GM18507 (cell line): ENCODE measurements around the gene ANO7.

Source experiments
- DNase-seq: peaks from one replicate; pipeline ENCODE4 v3.0.0; 2011; ENCODE audit warnings: low read depth; ENCODE audit not compliant: insufficient read length; ENCODE audit errors: extremely low spot score
- FAIRE-seq: peaks from 2 replicates; lab custom pipeline; 2011; peaks lifted over from hg19 to GRCh38; lab: Jason Lieb, UNC

Gene ANO7

DNA sequence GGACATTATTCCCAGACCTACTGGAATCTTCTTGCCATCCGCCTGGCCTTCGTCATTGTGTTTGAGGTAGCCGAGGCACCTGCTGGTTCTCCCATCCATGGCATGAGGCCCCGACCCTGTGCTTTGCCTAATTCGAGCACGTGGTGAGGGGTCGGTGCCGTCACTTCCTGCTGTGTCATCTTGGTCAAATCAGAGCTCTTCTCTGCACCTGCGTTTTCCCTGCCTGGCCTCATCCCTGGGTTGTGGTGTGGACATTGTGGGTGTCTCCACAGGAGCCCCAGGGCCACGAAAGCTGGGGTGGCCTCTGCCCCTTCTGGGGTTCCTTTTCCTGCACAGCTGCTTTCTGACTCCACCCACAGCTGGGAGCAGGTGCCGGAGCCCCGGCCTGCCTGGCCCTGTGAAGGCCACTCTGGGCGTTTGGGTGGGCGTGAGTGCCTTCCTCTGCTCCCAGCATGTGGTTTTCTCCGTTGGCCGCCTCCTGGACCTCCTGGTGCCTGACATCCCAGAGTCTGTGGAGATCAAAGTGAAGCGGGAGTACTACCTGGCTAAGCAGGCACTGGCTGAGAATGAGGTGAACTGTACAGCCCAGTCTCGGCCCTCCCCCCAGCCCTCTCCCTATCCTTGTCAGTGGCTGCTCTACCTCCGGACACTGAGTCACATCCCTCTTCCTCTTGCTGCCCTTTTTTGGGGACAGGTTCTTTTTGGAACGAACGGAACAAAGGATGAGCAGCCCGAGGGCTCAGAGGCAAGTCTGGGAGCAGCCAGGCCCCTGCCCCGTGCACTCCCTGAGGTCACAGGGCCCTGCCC, 34.9 kb downstream of the ANO7 start:
- DNase-seq (no peak), FAIRE-seq (no peak)

- FAIRE-seq, result no peak
- no peak for DNase-seq
Observed at GRCh38 chr2:241224018-241224850, 35.8 kb downstream of the ANO7 start.

- FAIRE-seq (no peak), DNase-seq (no peak)
Observed at GRCh38 chr2:241224851-241225438, 36.5 kb downstream of the ANO7 start.

GRCh38 chr2:241225545-241225944, 37.1 kb downstream of the ANO7 start:
- FAIRE-seq (no peak), DNase-seq (no peak)

- FAIRE-seq (no peak), DNase-seq (no peak)
Observed at GRCh38 chr2:241225983-241226382, 37.5 kb downstream of the ANO7 start.

DNA sequence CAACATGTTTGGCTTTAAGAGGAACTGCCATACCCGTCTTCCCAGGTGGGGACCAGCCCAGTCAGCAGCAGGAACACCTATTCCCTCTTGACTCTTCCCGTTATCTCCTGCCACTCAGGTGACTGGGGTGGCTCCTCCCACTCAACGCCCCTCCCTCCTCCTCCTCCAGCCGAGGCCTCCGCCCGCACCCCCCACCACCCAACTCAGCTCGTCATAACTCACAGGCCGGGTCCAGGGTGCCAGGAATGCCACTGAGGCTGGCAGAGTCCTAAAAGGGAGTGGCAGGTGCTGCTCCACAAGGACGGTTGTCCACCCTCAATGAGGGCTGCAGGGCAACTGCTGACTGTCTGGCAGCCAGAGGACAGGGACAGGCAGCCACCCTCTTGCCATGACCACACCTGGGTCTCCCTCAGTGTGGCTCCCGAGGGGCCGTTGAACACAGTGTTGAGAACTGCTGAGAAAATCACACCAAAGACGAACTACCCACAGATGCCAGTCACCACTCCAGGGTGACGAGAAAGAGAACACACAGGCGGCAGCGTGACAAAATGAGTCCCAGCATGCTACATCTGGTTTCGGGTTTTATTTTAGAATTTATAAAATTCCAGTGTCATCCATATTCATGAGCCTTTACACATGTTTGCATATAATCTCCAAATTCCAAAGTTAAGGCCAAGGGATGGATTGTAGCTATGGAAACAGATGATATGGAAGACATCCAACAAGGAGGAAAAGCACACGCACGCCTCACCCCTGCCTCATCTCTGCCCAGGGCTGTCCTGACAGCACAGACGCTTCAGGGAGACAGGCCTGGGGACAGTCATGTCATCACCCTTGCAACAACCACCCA, 38.5 kb downstream of the ANO7 start:
- FAIRE-seq, result no peak
- DNase-seq, result no peak

GRCh38 chr2:241227594-241227993, 39.1 kb downstream of the ANO7 start:
- FAIRE-seq, result no peak

GRCh38 chr2:241228081-241228859, 39.8 kb downstream of the ANO7 start:
- FAIRE-seq (no peak), DNase-seq (no peak)

More at GRCh38 chr2:241227594-241227993, 39.1 kb downstream of the ANO7 start:
- DNase-seq, result no peak

GRCh38 chr2:241228860-241229516, 40.5 kb downstream of the ANO7 start:
- FAIRE-seq (no peak), DNase-seq (no peak)

DNA sequence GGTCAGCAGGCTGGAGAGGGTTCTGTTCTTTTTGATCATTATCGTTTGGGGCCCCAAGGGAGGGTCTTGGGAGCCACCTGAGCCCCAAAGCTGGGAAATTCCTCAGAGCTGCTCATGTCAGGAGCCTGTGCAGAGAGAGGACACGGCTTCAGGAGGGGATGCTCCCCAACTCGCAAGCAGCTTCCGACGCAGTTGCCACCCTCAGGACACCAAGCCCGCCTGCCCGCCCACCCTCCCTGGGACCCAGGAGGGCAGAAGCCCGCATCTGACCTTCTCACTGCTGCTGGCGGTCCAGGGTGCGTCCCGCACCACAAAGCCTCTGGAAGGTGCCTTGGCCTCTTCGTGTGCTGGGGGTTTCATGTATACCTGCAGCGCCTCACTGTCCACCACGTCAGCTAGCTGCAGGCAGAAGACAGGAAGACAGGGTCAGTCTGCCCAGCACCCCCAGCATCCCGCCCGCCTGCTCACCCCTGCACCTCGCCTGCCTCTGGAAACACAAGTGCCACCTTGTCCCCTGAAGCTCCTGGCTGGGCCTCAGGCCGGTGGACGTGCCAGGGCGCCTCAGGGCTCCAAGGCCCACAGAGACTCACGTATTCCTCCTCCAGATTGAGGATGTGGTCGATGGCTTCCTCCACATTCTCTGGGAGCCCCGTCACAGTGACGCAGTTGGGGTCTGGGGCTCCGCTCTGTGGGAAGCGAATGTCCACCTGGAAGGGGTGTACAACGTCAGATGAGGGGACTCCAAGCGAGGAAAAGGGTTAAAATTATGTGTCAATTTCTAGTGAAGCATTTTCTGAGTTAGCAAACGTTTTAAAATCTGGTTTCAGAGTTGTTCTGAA, 41.3 kb downstream of the ANO7 start:
- DNase-seq, result no peak
- FAIRE-seq, result no peak

- FAIRE-seq, result no peak
- DNase-seq, result no peak
Observed at GRCh38 chr2:241230435-241230834, 42.0 kb downstream of the ANO7 start.

- no peak for FAIRE-seq
- DNase-seq, result no peak
Observed at GRCh38 chr2:241232736-241233575, 44.5 kb downstream of the ANO7 start.

DNA sequence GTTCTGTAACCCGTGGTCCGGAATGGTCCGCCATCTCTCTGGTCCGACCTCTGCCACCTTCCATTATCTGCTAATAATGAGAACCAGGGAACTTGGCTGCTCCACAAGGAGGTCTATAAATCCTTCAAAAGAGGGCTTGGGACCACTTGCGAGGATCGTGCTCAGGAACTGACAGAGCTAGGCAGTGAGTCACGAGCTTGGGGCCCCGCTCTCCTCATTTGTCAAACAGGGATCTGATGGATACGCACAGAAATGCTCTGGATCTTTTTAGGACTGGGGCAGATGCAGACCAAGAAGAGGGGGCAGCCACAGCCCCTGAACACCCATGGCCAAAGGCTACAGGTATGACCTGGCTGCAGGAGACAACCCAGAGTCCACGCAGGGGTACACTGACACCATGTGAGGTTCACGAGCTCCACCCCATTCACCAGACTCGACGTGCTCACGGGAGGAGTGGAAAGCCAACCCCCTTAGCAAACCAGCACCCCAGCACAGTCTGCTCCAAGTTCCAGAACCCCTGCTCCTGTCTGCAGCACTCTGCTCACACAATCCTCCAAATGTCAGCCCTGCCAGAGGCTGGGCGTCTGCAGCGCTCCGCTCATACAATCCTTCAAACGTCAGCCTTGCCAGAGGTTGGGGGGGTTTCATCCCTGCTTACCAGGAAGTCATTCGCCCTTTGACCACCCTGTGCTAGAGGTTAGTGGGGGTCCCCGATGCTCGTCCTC, 45.8 kb downstream of the ANO7 start:
- DNase-seq, result no peak

DNA sequence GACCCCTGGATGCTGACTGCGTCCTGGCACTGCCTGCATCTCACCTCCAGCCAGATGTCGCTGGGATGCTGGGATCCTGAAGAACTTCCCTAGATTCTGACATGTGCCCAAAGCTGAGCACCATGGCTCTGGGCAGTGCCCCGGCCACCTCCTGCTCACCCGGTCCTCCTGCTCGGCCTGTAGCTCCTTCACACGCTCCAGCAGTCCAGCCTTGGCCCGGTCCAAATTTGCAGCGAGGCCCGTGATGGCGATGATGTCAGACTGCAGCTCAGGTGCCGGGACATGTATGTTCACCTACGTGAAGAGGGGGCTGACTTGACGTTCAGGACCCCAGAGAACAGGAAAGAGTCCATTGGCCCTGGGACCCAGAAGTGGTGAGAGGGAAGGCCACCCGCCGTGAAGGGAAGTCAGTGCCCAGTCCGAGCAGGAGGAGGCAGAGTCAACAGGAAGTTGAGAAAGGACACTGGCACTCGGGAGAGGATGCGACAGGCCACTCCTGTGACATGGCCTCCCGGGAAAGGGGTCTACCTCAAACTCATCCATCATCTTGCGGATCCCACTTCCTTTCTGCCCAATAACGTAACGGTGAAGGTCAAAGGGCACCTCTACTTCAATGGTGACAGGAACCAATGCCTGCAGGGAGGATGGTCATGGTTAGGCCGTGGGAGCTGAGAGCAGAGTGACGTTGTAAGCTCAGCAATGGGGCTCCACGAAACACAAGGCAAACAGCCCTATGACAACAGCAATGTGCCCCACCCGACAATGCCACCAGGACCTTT, 46.7 kb downstream of the ANO7 start:
- no peak for FAIRE-seq

More for the DNA sequence above, 45.8 kb downstream of the ANO7 start:
- FAIRE-seq, result no peak

GRCh38 chr2:241235859-241236593, 47.5 kb downstream of the ANO7 start:
- no peak for DNase-seq
- FAIRE-seq, result no peak

More for the DNA sequence above, 46.7 kb downstream of the ANO7 start:
- no peak for DNase-seq
